ENCODE data around the gene LMBR1. TPM values are rescaled to one million over a fixed set of nuclear protein-coding genes. Genes with fewer than 3 reads are reported as not detected.
"Not testable (repeated sequence)": the region's sequence is repeated elsewhere in the genome, so short reads cannot be mapped to it uniquely, and the experiment has no call there.

LMBR1 gene
- total RNA-seq, 1 donor from 2014 or later = 106 TPM

DNA sequence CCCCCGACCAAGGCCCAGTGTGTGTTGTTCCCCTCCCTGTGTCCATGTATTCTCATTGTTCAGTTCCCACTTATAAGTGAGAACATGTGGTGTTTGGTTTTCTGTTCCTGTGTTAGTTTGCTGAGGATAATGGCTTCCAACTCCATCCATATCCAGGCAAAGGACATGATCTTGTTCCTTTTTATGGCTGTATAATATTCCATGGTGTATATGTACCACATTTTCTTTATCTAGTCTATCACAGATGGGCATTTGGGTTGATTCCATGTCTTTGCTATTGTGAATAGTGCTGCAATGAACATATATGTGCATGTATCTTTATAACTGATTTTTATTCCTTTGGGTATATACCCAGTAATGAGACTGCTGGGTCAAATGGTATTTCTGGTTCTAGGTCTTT lies 191.2 kb downstream of the LMBR1 start:
- not testable (repeated sequence) for DNase-seq (ENCODE audit: low read depth in 2 of 2)

DNA sequence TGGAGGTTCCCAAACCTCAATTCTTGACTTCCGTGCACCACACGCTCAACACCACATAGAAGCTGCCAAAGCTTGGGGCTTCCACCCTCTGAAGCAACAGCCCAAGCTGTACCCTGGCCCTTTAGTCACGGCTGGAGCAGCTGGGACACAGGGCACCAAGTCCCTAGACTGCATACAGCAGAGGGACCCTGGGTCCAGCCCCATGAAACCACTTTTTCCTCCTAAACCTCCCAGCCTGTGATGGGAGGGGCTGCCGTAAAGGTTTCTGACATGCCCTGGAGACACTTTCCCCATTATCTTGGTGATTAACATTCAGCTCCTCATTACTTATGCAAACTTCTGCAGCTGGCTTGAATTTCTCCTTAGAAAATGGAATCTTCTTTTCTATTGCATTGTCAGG lies 194.5 kb downstream of the LMBR1 start:
- DNase-seq (ENCODE audit: low read depth in 2 of 2) = not testable (repeated sequence)

DNA sequence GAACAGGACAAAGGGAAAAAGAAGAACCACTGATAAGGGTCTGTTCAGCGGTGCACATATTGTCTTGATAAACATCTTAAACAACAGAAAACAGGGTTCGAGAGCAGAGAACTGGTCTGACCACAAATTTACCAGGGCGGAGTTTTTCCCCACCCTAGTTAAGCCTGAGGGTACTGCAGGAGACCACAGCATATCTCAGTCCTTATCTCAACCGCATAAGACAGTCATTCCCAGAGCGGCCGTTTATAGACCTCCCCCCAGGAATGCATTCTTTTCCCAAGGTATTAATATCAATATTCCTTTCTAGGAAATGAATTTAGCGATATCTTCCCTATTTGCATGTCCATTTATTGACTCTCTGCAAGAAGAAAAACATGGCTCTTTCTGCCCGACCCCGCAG lies 195.7 kb downstream of the LMBR1 start:
- DNase-seq (ENCODE audit: low read depth in 2 of 2) = not testable (repeated sequence)

DNA sequence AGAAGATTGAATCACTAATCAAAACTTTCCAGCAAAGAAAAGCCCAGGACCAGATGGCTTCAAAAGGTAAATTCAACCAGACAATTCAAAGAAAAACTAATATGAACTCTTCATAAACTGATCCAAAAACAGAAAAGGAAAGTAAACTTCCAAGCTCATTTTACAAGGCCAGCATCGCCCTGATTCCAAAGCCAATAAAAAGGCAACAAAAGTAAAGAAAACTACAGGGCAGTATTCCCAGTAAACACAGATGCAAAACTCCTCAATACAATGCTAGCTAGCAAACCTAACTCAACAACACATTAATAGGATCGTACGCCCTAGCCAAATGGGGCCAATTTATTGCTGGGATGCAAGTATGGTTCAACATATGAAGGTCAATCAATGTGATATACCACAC lies 199.4 kb downstream of the LMBR1 start:
- DNase-seq (ENCODE audit: low read depth in 2 of 2) = no peak

DNA sequence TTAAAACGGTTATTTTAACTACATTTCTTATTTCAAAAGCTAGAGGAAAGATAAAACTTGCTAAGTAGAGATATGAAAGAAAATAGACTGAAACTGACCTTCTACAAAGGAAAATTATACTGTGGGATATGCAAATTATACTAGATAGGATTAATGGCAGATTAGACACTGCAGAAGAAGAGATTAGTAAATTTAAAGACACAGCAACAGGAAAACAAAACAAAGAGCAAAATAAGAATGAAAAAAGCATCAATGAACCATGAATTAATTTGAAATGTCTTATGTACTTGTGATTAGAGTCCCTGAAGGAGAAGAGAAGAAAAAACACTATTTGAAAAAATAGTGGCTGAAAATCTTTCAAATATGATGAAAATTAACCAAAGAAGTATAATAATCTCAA lies 200.1 kb downstream of the LMBR1 start:
- DNase-seq (ENCODE audit: low read depth in 2 of 2) = no peak

DNA sequence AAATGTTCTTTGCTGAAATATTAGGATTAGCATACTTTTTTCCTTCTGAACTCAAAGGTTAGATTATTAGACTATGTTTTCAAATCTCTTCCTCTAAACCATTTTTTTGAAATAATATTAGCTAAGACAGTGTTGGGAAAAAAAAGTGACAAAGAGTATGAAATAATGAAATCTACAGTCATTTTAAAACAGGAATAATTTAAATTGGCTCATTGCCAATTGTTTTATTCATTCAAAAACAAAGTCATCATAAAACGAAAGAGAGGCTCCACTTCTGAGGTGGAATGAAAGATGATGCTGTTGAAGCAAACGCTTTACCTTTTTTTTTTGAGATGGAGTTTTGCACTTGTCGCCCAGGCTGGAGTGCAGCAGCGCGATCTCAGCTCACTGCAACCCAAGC lies 201.2 kb downstream of the LMBR1 start:
- DNase-seq (ENCODE audit: low read depth in 2 of 2) = no peak

DNA sequence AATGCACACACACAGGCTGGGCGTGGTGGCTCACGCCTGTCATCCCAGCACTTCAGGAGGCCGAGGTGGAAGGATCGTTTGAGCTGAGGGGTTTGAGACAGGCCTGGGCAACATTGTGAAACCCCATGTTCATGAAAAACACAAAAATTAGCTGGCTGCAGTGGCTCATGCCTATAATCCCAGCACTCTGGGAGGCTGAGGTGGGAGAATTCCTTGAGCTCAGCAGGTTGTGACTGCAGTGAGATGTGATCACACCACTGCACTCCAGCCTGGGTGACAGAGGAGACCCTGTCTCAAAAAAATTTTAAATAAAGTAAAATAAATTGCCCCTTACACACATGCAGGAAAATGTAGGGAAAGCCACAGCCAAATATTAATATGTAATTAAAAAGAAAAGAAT lies 208.3 kb downstream of the LMBR1 start:
- no peak for DNase-seq (ENCODE audit: low read depth in 2 of 2)

DNA sequence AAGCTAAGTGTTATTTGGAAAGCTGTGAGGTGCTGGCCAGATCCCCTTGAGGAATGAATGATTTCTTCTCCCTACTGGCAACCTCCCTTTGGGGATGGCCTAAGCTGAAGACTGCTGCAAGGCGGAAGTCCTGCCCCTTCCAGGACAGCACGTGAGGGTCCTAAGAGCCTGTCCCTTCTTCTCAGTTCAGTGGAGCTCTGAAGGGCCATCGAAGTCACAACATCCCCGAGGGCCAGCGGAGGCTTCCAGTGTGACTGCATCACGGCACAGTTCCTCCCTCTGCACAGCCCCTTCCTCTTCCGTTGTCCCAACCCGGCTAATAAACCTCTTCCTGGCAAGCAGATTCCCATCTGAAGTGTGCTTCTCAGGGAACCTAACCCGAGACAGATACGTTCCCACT lies 208.7 kb downstream of the LMBR1 start:
- no peak for DNase-seq (ENCODE audit: low read depth in 2 of 2)

DNA sequence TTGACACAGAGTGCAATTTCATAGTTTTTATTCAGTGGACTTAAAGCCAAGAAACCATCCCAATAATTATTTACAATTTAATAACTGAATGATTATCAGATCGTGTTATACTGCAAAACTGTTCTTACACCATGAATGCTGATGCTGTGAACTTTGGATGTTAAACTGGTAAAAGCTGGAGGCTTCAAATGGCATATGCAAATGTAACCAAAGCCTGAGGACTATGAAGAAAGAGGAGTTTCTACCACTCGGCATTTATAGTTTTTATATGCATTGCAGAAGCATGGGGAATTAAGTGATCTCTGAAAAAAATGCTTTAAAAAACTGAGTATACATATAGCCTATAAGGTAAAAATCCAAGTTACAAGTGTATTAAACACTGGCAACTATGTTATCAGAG lies 210.1 kb downstream of the LMBR1 start:
- no peak for DNase-seq (ENCODE audit: low read depth in 2 of 2)

DNA sequence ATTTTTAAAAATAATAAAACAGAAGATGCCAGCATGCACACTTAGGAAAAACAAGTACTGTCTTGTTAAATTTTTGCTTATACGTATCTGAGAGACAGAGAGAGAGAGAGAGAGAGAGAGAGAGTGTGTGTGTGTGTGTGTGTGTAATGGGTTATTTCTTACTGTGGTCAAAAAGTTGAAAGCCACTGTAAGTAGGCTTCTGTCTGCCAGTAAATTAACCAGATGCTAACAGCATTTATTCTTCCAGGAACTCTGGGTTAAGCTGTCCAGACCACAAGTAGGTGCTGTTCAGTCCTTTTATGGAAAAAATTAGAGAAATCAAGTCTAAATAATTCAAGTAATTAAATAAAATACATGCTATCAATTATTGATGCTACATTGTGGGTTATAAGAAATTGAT lies 212.7 kb downstream of the LMBR1 start:
- no peak for DNase-seq (ENCODE audit: low read depth in 2 of 2)

DNA sequence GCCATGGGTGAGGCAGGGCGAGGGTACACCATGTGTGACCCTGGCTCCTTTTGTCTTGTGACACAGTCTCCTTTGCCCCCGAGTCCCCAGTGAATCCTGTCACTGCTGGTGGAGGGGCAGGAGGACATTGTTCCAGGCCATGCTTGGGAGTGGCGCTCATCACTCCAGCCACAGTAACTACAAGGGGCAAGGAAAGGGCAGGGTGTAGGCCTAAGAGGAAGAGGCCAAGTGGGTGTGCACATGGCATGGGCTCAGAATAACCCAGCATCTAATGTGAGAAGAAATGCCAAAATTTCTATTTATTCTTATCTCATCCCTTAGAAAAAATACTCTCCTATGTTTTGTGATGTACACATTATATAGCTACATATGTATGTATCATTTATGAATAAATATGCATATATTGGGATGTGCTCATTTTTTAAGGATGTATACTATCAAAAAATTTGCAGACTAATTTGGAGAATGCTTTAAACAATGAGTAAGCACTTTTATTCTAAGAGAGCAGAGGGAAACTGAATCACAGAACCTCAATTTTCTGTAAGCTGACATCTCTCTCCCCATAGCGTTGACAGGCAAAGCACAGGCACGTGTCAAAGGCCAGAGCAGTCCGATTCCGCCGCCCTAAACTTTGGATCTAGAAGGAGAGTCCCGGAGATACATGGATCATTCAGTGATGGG lies 215.5 kb downstream of the LMBR1 start:
- DNase-seq (ENCODE audit: low read depth in 2 of 2) = no peak

DNA sequence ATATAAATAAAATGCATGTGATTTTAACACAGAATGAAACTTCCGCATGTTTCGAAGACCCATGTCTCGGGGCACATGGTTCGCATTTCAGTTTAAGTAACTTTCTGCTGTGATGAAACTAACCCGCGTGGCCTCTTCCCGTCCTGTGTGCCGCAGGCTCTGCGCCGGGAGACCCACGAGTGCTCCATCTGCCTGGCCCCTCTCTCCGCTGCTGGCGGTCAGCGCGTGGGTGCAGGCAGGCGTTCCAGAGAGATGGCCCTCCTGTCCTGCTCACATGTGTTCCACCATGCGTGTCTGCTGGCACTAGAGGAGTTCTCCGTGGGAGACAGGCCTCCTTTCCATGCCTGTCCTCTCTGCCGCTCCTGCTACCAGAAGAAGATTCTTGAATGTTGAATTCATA lies 216.7 kb downstream of the LMBR1 start:
- no peak for DNase-seq (ENCODE audit: low read depth in 2 of 2)

DNA sequence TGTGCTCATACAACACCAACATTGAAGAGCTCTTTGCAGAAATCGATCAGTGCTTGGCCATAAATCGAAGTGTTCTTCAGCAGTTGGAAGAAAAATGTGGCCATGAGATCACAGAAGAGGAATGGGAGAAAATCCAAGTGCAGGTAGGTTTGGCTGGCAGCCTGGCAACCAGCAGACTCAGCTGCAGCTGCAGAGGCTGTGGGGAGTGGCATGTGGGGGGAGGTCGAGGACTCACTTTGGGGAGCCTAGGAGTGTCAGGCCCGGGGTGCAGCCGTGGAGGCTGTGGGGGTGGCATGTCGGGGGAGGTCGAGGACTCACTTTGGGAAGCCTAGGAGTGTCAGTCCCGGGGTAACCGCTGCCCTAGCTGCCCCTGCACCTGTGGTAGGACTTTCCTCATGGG lies 217.3 kb downstream of the LMBR1 start:
- no peak for DNase-seq (ENCODE audit: low read depth in 2 of 2)

DNA sequence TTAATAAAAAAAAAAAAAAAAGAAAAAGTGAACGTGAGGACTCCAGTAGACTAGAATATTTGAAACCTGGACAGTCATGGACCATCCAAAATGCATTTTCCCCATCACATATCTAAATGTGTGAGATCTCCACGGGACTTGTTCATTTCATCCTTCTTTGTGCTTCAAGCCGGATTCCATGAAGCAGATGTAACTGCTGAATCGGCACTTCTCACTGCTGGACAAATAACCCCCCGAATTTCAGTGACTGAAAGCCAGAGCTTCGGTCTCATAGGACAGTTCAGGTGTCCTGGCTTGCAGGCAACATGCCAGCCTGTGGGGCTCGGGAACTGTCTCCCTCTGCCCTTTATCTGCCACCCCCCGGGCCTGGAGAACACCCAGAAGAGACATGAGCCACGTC lies 219.1 kb downstream of the LMBR1 start:
- DNase-seq (ENCODE audit: low read depth in 2 of 2) = no peak

DNA sequence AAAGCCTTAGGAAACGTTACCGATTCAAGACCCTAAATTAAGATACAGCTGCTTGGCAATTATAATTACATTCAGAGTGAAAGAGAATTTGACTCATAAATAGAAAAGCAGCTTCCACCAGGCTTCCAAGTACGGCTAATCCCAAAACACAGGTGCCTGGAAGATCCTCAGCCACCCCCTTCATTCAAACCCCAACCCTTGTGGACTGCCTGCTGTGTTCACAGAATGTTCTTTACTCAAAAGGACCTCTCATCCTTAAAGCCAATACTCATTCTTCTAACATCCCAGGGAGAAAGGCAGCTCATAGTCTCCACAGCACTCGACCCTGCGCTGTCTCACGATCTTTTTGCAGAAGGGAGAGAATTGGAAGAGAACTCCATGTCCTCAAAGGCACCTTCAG lies 219.5 kb downstream of the LMBR1 start:
- no peak for DNase-seq (ENCODE audit: low read depth in 2 of 2)

DNA sequence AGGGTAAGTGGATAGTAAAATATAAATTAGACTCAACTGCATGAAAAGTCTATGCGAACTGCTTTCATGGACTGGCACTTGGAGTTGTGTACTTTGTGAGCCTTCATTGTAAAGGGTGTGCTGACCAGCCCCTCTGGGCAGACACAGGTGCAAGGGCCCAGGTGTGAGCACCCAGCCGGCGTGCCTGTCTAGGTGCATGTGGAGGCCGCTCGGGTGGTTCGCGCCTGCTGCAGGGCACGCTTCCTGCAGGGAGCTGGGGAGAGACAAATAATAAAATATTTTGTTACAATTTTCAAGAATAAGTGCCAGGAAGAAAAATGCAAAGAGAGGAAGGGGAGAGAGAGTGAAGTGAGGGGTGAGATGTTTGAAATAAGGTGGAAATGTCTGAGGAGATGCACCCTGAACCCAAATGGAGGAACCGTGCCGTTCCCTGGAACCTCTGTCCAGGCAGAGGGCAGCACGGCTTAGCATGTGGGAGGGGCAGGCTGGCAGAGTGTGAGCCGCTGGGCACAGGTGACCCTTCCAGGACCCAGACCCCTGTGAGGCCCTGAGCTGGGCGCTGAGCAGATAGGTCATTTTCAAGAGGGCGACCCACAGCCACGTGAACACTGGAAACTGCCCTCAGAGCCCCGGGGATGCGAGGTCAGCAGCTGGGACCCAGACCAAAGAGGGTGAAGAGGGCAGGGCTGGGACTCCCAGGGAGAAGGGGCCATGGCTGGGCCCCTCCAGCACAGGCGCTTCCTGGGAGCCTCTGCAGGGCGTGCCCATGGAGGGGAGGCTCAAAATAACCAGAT lies 223.8 kb downstream of the LMBR1 start:
- DNase-seq (ENCODE audit: low read depth in 2 of 2) = no peak

DNA sequence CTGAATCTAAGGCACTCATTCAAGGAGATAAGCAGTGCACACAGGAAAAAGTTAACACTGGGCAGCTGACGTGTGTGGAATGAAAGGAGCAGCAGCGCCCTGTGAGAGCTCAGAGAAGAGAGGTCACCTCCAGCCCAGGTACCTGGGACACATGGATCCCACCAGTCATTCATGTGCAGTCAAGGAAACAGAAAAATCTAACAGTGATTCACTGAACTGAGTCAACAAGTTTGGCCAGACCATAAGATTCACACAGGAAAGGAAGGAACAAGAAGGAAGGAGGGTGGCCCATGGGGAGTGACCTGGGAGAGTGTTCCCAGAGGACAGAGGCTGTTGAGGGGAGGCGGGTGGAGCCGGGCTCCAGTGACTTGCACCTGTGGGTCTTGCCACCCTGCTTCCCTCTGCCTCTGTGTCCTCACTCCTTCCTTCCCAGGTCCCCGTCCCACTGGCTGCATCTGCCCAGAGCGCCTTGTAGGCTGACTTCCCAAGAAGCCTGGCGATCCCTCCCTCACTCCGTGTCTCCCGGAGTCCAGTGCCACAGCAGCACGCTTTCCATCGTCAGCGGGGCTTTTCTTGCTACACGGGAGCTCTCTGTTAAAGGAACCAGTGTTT lies 224.7 kb downstream of the LMBR1 start:
- DNase-seq (ENCODE audit: low read depth in 2 of 2) = no peak

DNA sequence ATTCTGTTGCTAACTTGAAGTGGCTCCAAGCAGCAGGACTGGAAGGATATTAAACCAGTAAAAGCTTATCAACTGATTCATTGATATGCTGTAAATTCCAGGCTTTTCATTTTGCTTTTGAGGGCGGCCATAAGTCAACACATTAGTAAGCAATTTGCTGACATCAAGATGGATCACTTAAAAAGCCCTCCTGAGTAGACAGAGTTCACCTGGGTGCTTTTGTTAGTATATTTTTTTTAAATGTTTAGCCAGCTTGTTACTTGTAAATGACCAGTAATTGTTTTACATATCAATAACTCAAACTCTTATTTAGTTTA lies 225.9 kb downstream of the LMBR1 start:
- DNase-seq (ENCODE audit: low read depth in 2 of 2) = no peak

DNA sequence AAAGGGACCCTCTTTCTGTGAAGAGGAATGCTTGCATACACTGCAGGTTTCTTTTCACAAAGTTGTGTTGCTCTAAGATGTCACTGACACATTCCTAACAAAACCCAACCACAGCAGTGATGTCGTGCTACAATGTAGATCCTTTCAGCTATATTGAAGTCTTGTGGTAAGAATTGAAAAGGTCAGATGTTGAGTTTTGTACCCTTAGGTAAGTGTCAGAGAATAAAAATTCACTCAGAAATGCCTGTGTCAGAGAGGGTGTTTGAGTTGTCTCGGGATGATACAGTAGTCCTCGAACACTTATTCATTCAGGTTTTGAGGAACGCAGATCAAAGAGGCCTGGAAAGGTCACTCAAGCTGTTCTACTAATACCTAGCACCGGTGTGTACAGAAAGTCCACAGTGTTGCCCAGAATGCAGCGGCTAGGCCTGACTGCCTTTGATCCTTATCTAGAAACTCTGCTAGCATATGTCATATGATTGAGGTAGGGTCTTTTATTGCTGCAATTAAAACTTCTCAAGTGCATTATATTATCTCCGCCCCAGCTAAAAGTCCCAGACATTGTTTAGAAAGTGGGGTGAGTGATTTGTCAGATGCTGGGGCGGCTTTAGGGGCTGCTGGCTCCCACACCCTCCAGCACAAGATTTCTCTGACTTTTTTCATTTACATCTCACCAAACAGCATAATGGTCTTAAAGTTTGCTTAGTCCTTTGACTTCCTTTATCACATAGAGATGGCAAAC lies 226.4 kb downstream of the LMBR1 start:
- DNase-seq (ENCODE audit: low read depth in 2 of 2) = no peak

DNA sequence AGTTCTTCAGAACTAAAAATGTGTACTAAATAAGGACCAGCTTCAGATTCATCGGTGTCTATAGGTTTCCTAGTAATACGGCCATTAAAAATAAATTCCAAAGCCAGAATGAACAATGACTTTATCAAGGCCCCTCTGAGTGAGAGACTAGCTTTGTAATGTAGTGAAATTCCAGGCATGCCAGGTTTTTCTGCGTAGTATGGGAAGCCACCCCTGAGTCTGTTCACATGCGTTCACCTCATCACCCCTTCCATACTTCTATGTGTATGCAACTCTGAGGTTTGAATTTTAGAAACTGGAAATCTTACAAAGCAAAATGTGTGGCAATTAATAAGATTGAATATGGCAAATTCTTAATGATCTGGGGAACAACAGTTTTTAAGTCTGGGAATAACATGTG lies 227.9 kb downstream of the LMBR1 start:
- DNase-seq (ENCODE audit: low read depth in 2 of 2) = no peak

DNA sequence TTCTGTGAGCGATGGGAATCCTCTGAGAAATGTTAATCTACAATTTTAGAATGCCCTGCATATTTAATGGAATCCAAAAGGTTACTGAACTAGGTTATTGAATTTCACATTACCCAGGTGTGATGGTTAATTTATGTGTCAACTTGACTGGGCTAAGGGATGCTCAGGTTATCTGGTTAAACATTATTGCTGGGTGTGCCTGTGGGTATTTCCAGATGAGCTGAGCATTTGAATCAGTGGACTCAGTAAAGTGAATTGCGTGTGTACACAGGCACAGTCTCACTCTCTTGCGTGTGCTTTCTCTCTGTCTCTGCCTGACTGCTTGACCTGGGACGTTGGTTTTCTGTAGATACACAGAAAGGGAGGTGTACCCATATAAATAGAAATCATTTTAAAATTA lies 230.7 kb downstream of the LMBR1 start:
- DNase-seq (ENCODE audit: low read depth in 2 of 2) = no peak

DNA sequence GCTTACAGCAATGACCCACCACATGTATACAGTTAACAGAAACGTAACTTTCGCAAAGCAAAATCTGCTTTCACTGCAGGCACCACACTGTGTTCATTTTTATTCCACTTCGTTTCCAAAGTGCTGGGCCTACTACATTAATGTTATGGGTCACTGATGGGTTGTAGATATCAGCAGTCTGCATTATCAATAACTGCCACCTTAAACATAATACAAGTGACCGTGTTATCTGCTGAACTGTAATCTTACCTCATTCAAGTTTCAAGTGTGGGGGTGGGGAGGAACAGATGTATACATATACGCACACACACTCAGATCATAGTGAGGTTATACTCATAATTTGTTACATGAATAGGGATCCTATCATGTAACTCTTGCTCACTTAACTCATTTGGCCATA lies 231.3 kb downstream of the LMBR1 start:
- DNase-seq (ENCODE audit: low read depth in 2 of 2) = no peak
